HepG2 (cell line): ENCODE measurements around the gene CDCP1.

Experiments
- CBX1 ChIP-seq: IDR thresholded peaks from one replicate; pipeline ENCODE4 v1.6.1; 2016; ENCODE audit warnings: antibody characterized with exemption, low read depth
- MYC ChIP-seq: sonication (generic); formaldehyde crosslinking; IDR thresholded peaks from 2 replicates; pipeline ENCODE4 v1.9.0; 2021; ENCODE audit warnings: missing genetic modification reagents, borderline replicate concordance
- NFE2L2 ChIP-seq: fragments of 150-350 bp; IDR thresholded peaks from 2 replicates; pipeline ENCODE4 v1.6.1; 2014; ENCODE audit warnings: low read length
- SKIL ChIP-seq: sonication (generic); formaldehyde crosslinking; IDR thresholded peaks from 2 replicates; pipeline ENCODE4 v1.8.0; 2022; ENCODE audit warnings: missing genetic modification reagents, mild to moderate bottlenecking, moderate library complexity, borderline replicate concordance
- TF ChIP-seq, protein P1 (sequence below): sonication (generic); formaldehyde crosslinking; IDR thresholded peaks from 2 replicates; pipeline ENCODE4 v1.5.0; 2020; ENCODE audit warnings: mild to moderate bottlenecking, missing genetic modification reagents, moderate library complexity
- TF ChIP-seq, protein P2 (sequence below): sonication (generic); formaldehyde crosslinking; IDR thresholded peaks from 2 replicates; pipeline ENCODE4 v1.5.0; 2020; ENCODE audit warnings: missing genetic modification reagents, mild to moderate bottlenecking, borderline replicate concordance

DNA sequence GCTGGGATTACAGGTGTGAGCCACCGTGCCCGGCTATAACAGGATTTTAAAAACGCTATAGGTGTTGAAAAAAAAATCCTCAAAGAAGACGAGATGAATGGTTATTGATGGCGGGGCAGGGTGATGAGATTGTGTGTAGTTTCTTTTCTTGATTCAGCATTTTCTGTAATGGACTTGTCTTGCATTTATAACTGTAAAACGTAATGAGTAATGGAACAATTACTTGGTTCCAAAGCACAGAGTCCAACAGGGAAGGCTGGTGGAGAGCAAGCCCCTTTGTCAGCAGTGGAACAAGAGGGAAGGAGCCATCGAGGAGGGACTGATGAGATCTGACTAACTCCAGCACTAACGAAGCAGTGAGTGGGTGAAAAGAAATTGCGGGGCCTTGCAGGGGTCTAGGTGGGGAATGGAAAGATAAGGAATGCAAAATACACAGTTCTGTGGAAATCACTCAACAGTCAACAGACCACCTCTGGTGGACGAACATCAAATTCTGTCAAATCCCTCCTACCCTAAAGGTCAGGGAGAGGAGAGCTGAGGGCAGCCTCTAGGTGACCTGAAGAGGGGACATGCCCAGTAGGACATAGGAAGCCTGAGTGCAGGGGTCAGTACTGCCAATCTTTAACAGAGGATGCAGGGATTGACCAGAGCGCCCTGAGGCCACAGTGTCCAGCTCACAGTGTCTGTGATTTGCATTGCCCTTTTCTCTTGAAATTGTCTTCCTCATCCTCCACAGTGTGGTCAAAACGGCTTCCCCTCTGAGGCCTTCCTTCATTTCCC is 23.1 kb upstream of the CDCP1 start:
- TF ChIP-seq MYC (CRISPR knock-in tag) (no peak), SKIL (CRISPR knock-in tag) (no peak), NFE2L2 (no peak), CBX1 (no peak)
- TF ChIP-seq, protein P1, sequence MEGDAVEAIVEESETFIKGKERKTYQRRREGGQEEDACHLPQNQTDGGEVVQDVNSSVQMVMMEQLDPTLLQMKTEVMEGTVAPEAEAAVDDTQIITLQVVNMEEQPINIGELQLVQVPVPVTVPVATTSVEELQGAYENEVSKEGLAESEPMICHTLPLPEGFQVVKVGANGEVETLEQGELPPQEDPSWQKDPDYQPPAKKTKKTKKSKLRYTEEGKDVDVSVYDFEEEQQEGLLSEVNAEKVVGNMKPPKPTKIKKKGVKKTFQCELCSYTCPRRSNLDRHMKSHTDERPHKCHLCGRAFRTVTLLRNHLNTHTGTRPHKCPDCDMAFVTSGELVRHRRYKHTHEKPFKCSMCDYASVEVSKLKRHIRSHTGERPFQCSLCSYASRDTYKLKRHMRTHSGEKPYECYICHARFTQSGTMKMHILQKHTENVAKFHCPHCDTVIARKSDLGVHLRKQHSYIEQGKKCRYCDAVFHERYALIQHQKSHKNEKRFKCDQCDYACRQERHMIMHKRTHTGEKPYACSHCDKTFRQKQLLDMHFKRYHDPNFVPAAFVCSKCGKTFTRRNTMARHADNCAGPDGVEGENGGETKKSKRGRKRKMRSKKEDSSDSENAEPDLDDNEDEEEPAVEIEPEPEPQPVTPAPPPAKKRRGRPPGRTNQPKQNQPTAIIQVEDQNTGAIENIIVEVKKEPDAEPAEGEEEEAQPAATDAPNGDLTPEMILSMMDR (CRISPR knock-in tag) = no peak
- TF ChIP-seq, protein P2, sequence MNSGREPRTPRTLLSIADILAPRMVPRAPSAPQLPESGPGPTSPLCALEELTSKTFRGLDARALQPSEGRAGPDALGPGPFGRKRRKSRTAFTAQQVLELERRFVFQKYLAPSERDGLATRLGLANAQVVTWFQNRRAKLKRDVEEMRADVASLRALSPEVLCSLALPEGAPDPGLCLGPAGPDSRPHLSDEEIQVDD (CRISPR knock-in tag) = no peak
